Urinary bladder (tissue), 4 donors: Measurements from ENCODE around the gene ATP2C2. TPM values are rescaled to one million over a fixed set of nuclear protein-coding genes. Genes with fewer than 3 reads are reported as not detected.

Experiments used
- DNase-seq: peaks from one replicate; pipeline ENCODE4 v3.0.0-alpha.2; 2015; ENCODE audit errors: extremely low spot score
- H3K27ac ChIP-seq: one replicate; pipeline ENCODE4 v1.5.1; 2013; ENCODE audit warnings: low read depth, mild to moderate bottlenecking, moderate library complexity
- H3K36me3 ChIP-seq: one replicate; pipeline ENCODE4 v1.6.1; 2013; ENCODE audit warnings: mild to moderate bottlenecking, moderate library complexity; ENCODE audit not compliant: insufficient read depth
- H3K4me1 ChIP-seq: one replicate; pipeline ENCODE4 v1.6.1; 2013; ENCODE audit warnings: mild to moderate bottlenecking, moderate library complexity; ENCODE audit not compliant: insufficient read depth
- H3K4me3 ChIP-seq: one replicate; pipeline ENCODE4 v1.5.1; 2013; ENCODE audit warnings: low read depth, low read length
- WGBS: extraction: QIAGEN DNeasy Blood & Tissue Kit; methylation state at CpG from one replicate; pipeline ENCODE4 v1.1.7; 2013; 5-methylcytosine and 5-hydroxymethylcytosine counted together
- polyA plus RNA-seq: library from polyadenylated mRNA; stranded (reverse); fragments of 200-250 nt; gene quantifications from one replicate; pipeline ENCODE4 v1.2.3, GENCODE V29; 2013
- total RNA-seq: library from RNA; depleted of rRNA; stranded (reverse); fragments of >200 nt; gene quantifications from one replicate; pipeline ENCODE4 v1.2.3, GENCODE V29; 2014
- donor health status: healthy with polysubstance abuse.
- donor health status: healthy.

ATP2C2 gene
- total and polyA plus RNA-seq, 2 donors, result 2.3 to 5.0 TPM

DNA sequence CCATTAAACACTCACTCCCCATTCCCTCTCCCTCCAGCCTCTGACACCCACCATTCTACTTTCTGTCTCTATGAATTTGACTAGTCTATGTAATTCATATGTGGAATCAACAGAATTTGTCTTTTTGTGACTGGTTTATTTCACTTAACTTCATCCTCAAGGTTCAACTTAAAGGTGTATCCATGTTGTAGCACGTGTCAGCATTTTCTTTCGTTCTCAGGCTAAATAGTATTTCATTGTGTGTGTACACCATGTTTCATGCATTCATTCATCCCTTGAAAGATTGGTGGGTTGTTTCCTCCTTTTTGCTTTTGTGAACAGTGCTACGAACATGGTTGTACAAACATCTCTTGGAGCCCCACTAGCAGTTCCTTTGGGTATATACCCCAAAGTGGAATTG, 36.0 kb downstream of the ATP2C2 start:
- 91% methylated on average over 3 of the region's 3 CpGs for WGBS
- no peak overlapping the region for H3K27ac ChIP-seq
- no peak overlapping the region for H3K4me3 ChIP-seq
- H3K36me3 ChIP-seq, result no peaks in the 10 kb centered on the region
- no peak for DNase-seq
- H3K4me1 ChIP-seq, result no peaks in the 10 kb centered on the region

DNA sequence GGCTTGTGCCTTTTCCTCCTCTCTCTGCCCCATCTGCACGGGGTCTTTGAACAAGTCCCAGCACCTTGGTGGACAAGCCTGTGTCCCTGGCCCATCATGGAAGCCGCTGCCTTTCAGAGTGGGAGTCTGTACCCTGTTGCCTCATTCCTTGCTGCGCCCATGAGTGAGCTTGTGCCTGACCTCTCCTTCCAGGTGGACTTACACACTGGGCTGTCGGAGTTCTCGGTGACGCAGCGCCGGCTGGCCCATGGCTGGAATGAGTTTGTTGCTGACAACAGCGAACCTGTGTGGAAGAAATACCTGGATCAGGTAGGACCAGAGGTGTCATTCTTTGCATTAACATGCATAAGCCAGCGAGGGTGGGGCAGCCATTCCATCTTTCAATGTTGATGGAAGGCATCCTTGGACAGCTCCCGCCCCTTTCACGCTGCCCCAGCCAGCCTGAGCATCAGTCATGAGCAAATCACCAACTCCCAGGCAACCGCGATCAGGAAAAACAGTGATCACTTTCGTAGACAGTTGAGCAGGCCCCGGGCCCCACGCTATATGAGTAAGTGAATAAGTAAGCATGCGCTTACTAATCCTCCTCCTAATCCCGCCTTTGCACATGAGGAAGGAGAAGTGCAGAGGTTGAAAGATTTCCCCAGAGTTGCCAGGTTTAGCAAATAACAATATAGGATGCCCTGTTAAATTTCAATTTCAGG, 36.8 kb downstream of the ATP2C2 start:
- 90% methylated on average over 19 of the region's 19 CpGs for WGBS
- no peaks in the 10 kb centered on the region for H3K4me1 ChIP-seq
- DNase-seq, result no peak

DNA sequence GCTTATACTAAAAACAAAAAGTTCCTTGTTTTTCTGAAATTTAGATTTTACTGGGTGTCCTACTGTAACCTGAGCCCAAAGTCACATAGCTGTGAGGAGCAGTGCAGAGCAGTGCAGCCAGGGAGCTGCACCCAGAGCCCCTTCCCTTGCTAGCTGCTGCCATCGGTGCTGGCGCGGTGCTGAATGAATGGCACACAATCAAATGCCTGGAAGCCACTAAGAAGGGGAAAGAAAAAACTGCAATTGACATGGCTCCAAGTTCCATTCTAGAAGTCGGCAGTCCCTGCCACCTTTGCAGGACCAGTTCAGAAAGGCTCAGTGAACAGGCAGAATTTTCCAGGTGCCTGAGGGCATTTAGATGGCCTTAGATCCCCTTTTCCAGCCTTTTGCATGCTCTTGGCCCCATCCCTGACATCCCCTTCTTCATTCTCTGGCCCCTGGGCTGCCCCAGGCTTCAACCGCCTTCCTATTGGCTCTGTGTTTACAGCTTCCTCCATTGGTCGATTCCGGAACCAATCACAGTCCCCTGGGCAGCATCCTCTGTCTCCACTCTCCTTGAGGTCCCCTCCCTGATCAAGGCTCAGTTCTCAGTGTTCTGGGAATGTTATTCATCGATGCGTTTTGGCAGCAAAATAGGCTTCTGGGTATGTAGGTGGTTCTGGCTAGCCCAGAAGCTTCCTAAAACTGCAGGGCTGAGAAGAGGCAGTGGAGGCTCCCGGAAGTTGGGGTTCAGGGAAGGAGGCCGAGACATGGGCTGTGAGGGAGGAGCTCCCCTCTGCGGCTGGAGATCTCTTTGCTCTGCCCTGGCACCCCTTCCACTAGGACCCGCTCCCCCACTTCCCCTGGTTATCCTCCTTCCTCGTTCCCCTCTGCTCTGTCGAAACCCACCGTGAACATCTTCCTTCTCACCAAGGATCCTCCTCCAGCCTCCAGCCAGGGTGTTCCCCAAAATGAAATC, 37.9 kb downstream of the ATP2C2 start:
- WGBS, result 78% methylated on average over 16 of the region's 16 CpGs
- no peaks in the 10 kb centered on the region for H3K4me1 ChIP-seq

More for the DNA sequence above, 36.8 kb downstream of the ATP2C2 start:
- Histone ChIP-seq H3K36me3 (no peaks in the 10 kb centered on the region), H3K4me3 (no peak overlapping the region), H3K27ac (no peak overlapping the region)

DNA sequence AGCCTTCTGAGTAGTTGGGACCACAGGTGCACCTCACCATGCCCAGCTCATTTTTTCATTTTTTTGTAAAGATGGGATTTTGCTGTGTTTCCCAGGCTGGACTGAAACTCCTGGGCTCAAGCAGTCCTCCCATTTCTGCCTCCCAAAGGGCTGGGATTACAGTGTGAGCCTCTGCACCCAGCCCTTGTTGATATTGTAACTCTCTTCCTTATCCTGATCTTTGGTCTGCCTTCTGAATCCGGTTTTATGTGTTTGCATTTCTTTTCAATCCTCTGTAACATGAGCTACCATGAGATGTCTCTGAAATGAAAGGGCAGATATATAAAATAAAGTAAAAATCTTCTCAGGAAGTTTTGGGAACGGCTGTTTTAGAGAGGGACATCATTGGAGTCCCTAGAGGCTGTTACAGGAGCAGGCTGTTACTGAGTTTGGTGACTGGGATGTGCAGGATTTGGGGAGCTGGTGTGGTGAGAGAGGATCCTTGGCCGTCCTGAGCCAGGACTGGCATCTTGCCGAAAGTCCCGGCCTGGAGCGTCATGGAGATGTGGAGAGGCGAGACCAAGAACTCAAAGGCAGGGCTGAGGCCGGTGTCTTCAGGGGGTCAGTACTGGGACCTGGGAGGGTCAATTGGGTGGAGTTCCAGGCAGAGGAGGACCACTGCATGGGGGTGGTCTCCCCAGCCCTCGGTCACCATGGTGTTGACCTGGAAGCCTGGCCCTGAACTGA, 39.4 kb downstream of the ATP2C2 start:
- H3K4me1 ChIP-seq, result no peaks in the 10 kb centered on the region
- H3K36me3 ChIP-seq, result no peaks in the 10 kb centered on the region
- H3K27ac ChIP-seq, result no peak overlapping the region
- DNase-seq, result no peak
- H3K4me3 ChIP-seq, result no peak overlapping the region
- WGBS, result 63% methylated on average over 9 of the region's 9 CpGs

More for the DNA sequence above, 37.9 kb downstream of the ATP2C2 start:
- no peak for DNase-seq
- Histone ChIP-seq H3K4me3 (no peak overlapping the region), H3K27ac (no peak overlapping the region), H3K36me3 (no peaks in the 10 kb centered on the region)

DNA sequence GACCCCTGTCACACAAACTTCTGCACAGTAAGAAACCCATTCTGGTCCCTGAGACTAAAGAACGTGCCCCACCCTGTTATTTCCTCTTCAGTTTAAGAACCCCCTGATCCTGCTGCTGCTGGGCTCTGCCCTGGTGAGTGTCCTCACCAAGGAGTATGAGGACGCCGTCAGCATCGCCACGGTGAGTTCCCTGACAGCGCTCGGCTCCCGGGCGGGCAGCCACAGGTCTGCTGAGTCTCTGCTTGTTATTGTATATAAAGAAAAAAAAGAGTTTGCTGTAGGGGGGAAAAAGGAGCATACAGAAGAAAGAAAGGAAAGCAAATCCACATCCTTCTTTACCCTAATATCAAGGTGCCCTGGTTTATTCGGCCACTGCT, 40.0 kb downstream of the ATP2C2 start:
- Histone ChIP-seq H3K4me1 (no peaks in the 10 kb centered on the region), H3K27ac (no peak overlapping the region), H3K4me3 (no peak overlapping the region), H3K36me3 (no peaks in the 10 kb centered on the region)
- 73% methylated on average over 10 of the region's 10 CpGs for WGBS
- DNase-seq, result no peak

DNA sequence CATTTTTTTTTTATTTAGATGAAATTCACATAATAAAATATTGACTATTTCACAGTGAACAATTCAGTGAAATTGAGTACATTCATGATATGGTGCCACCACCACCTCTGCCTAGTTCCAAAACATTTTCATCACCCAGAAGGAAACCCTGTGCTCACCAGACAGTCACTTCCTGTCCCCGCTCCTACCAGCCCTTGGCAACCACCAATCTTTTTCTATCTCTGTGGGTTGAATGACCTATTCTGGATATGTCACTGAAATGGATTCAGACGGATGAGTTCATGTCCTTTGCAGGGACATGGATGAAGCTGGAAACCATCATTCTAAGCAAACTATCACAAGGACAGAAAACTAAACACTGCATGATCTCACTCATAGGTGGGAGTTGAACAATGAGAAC, 40.5 kb downstream of the ATP2C2 start:
- no peaks in the 10 kb centered on the region for H3K36me3 ChIP-seq
- 66% methylated on average over 2 of the region's 2 CpGs for WGBS
- no peak for DNase-seq
- H3K27ac ChIP-seq, result no peak overlapping the region
- H3K4me1 ChIP-seq, result no peaks in the 10 kb centered on the region
- no peak overlapping the region for H3K4me3 ChIP-seq

DNA sequence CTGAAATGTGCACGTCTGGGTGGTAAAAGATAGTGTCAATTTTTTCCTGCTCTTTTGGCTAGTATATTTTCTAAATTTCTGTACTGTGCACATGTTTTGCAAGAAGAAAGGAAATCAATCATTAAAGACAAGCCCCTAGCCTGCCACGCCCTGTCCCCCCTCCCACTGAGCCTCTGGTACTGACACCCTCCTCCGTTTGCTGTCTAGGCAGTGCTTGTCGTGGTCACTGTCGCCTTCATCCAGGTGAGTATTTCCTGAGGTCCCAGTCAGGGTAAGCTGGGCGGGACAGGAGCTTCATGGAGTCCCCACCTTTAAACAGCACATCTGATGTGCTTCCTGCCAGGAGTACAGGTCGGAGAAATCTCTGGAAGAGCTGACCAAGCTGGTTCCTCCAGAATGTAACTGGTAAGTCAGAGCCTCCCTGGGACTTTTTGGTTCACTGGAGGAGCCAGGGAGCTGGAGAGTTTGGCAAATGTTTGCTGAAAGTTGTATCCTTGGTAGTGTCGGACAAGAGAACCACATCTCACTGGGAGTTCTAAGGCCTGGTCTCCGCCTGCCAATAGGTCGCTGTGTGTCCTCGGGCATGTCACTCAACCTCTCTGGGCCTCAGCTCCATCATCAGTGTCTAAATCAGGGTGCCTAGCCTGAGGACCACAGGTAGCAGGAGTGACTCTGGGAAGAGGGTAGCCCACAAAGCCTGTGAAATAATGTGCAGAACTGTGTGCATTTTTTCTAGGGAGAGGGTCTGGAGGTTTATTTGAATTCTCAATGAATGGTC, 42.2 kb downstream of the ATP2C2 start:
- no peaks in the 10 kb centered on the region for H3K4me1 ChIP-seq
- no peaks in the 10 kb centered on the region for H3K36me3 ChIP-seq
- DNase-seq, result no peak
- H3K4me3 ChIP-seq, result no peak overlapping the region
- 81% methylated on average over 11 of the region's 11 CpGs for WGBS
- no peak overlapping the region for H3K27ac ChIP-seq

DNA sequence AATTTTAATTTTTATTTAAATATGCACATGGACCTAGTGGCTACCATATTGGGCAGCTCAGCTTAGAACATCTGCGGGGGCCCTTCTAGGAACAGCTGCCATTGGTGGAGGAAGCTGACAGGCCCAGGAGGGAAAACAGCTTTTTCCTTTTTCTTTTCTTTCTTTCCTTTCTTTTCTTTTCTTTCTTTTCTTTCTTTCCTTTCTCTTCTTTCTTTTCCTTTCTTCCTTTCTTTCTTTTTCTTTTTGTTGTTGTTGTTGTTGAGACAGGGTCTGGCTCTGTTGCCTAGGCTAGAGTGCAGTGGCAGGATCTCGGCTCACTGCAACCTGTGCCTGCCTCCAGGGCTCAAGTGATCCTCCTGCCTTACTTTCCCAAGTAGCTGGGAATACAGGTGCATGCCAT, 43.4 kb downstream of the ATP2C2 start:
- 91% methylated on average over 2 of the region's 2 CpGs for WGBS
- Histone ChIP-seq H3K4me3 (no peak overlapping the region), H3K36me3 (no peaks in the 10 kb centered on the region), H3K27ac (no peak overlapping the region), H3K4me1 (no peaks in the 10 kb centered on the region)
- DNase-seq, result no peak

DNA sequence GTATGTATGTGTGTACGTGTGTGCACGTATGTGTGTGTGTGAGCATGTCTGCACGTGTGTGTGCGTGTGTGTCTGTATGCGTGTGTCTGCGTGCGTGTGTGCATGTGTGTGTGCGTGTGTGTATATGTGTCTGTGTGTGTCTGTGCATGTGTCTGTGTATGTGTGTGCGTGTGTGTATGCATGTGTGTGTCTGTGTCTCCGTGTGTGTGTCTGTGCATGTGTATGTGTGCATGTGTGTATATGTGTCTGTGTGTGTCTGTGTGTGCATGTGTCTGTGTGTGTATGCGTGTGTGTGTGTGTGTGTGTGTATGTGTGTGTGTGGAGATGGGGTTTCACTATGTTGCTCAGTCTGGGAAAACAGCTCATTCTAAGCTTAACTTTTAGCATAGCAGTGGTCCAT, 43.9 kb downstream of the ATP2C2 start:
- Histone ChIP-seq H3K36me3 (no peaks in the 10 kb centered on the region), H3K27ac (no peak overlapping the region), H3K4me1 (no peaks in the 10 kb centered on the region), H3K4me3 (no peak overlapping the region)
- 87% methylated on average over 11 of the region's 11 CpGs for WGBS
- DNase-seq, result no peak

DNA sequence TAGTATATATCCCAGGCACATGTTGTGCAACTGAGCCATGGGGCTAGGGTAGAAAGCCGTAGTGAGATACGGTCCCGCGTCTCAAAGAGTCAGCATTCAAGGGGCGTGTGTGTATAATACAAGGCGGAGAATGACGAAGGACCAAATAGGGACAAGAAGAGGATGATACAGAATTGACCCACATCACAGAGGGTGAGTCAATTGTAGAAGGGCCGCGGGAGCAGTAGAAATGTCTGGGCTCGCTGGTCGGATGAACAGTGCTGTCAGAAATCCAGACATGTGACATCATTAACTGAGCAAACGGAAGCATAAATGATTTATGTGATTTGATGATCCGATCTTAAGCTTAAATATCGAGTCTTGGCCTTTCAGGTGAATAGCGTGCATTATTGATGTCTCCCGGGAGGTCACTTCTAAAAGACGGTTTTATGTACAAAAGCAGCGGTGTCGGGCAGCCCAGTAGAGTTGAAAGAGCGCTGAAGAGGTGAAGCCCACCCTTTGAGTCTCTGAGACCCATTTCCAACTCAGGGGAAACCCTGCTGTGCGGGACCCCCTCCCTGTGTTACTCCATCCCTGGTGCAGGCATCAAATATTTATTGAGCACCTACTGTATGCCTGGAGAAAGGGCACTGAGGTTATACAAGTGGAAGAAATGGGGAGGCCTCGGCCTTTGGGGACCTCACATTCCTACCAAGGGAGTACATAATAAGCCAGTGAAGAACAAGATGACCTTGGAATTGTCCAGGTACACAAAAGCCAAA, 45.1 kb downstream of the ATP2C2 start:
- DNase-seq, result no peak
- no peak overlapping the region for H3K4me3 ChIP-seq
- no peak overlapping the region for H3K27ac ChIP-seq
- H3K4me1 ChIP-seq, result no peaks in the 10 kb centered on the region
- no peaks in the 10 kb centered on the region for H3K36me3 ChIP-seq
- 94% methylated on average over 22 of the region's 22 CpGs for WGBS

DNA sequence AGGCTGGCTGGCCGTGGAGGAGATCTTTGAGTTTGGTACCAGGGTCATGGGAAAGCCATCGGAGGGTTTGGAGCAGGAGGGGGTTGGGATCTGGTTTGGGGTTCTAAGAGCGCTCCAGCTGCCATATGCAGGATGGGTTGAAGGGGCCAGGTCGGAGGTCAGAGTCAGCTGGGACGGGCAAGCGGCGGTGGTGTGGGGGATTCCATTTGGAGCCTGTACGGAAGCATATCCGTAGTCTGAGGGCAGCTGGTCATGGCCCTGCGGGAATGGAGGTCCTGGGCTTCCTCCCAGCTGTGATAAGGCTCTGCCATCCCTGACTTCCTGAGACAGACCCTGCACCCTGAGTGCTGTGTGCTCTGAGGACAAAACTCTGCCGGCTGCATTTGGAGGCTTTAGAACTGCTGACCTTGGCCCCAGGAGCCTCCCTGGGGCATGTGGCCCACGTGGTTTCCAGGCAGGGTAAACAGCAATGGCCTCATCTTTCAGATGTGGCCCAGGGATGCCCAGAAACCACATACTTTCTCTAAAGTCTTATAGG, 46.5 kb downstream of the ATP2C2 start:
- H3K4me3 ChIP-seq, result no peak overlapping the region
- H3K27ac ChIP-seq, result no peak overlapping the region
- H3K36me3 ChIP-seq, result no peaks in the 10 kb centered on the region
- DNase-seq, result no peak
- 54% methylated on average over 12 of the region's 12 CpGs for WGBS
- H3K4me1 ChIP-seq, result no peaks in the 10 kb centered on the region
